Measurements from ENCODE around the gene FAM110C.

DNA sequence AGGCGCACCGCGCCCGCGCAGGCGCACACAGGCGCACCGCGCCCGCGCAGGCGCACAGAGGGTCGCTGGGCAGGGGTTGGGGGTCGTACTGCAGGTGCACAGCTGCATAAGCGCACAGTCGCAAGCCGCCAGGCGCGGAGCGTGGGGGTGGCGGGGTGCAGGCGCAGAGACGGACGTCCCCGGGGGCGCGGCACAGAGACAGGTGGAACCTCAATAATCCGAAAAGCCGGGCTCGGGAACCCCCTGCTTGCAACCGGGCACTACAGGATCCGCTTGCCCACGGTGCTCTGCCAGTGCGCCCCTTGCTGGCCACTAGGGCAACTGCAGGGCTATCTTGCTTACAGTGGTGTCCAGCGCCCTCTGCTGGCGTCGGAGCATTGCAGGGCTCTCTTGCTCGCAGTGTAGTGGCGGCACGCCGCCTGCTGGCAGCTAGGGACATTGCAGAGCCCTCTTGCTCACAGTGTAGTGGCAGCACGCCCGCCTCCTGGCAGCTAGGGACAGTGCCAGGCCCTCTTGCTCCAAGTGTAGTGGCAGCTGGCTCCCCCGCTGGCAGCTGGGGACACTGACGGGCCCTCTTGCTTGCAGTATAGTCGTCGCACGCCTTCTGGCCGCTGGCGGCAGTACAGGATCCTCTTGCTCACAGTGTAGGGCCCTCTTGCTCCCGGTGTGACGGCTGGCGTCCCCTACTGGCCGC is 34.9 kb downstream of the FAM110C start:
- TF ChIP-seq EP300 (conservative IDR thresholded peaks at IDR 0.05; ENCODE audit: poor library complexity, severe bottlenecking) (no peak), POLR2AphosphoS5 (IDR thresholded peaks at IDR 0.05) (no peak), EZH2 (IDR thresholded peaks at IDR 0.05; ENCODE audit: borderline replicate concordance, insufficient read depth, low read length, poor library complexity, severe bottlenecking) (no peak)
- TF ChIP-seq, protein P1, sequence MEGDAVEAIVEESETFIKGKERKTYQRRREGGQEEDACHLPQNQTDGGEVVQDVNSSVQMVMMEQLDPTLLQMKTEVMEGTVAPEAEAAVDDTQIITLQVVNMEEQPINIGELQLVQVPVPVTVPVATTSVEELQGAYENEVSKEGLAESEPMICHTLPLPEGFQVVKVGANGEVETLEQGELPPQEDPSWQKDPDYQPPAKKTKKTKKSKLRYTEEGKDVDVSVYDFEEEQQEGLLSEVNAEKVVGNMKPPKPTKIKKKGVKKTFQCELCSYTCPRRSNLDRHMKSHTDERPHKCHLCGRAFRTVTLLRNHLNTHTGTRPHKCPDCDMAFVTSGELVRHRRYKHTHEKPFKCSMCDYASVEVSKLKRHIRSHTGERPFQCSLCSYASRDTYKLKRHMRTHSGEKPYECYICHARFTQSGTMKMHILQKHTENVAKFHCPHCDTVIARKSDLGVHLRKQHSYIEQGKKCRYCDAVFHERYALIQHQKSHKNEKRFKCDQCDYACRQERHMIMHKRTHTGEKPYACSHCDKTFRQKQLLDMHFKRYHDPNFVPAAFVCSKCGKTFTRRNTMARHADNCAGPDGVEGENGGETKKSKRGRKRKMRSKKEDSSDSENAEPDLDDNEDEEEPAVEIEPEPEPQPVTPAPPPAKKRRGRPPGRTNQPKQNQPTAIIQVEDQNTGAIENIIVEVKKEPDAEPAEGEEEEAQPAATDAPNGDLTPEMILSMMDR (IDR thresholded peaks at IDR 0.05; ENCODE audit: poor library complexity, severe bottlenecking): peak; percentile 26
- TF ChIP-seq, protein P2, sequence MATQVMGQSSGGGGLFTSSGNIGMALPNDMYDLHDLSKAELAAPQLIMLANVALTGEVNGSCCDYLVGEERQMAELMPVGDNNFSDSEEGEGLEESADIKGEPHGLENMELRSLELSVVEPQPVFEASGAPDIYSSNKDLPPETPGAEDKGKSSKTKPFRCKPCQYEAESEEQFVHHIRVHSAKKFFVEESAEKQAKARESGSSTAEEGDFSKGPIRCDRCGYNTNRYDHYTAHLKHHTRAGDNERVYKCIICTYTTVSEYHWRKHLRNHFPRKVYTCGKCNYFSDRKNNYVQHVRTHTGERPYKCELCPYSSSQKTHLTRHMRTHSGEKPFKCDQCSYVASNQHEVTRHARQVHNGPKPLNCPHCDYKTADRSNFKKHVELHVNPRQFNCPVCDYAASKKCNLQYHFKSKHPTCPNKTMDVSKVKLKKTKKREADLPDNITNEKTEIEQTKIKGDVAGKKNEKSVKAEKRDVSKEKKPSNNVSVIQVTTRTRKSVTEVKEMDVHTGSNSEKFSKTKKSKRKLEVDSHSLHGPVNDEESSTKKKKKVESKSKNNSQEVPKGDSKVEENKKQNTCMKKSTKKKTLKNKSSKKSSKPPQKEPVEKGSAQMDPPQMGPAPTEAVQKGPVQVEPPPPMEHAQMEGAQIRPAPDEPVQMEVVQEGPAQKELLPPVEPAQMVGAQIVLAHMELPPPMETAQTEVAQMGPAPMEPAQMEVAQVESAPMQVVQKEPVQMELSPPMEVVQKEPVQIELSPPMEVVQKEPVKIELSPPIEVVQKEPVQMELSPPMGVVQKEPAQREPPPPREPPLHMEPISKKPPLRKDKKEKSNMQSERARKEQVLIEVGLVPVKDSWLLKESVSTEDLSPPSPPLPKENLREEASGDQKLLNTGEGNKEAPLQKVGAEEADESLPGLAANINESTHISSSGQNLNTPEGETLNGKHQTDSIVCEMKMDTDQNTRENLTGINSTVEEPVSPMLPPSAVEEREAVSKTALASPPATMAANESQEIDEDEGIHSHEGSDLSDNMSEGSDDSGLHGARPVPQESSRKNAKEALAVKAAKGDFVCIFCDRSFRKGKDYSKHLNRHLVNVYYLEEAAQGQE (IDR thresholded peaks at IDR 0.05; ENCODE audit: borderline replicate concordance): no peak

Measured in neural cell (in vitro differentiated cells).